HEK293 (cell line): ENCODE data around the gene NXPH4.

Source experiments
- CTCF ChIA-PET: fragments of 350-600 bp; formaldehyde crosslinking; extraction: SDS; loops from one replicate; lab custom pipeline; 2021; ENCODE audit warnings: antibody characterized with exemption; lab: Yijun Ruan, JAX
- POLR2A ChIA-PET: fragments of 300-600 bp; formaldehyde crosslinking; extraction: SDS; loops from one replicate; lab custom pipeline; 2020; ENCODE audit warnings: antibody characterized with exemption, inconsistent platforms; lab: Yijun Ruan, JAX
- H3K27ac ChIP-seq: fragments of 200-500 bp; sonication (Bioruptor generic); 2 replicates; pipeline ENCODE4 v1.5.1; 2014; ENCODE audit warnings: low read depth, low read length, control low read depth, inconsistent platforms; ENCODE audit errors: extremely low read depth
- H3K36me3 ChIP-seq, 2 experiments: fragments of 200-500 bp in 1 of 2; sonication (Bioruptor generic) in 1 of 2; 1 replicate in 1 of 2; 2 replicates in 1 of 2; pipeline ENCODE4 v1.5.1; 2014 to 2017; ENCODE audit warnings: inconsistent platforms in 2 of 2, low read length in 2 of 2; ENCODE audit not compliant: control insufficient read depth in 2 of 2, insufficient read depth in 1 of 2
- H3K4me1 ChIP-seq: fragments of 200-500 bp; sonication (Bioruptor generic); 2 replicates; pipeline ENCODE4 v1.5.1; 2014; ENCODE audit warnings: mild to moderate bottlenecking, low read length, inconsistent platforms; ENCODE audit not compliant: control insufficient read depth, insufficient read depth
- H3K4me3 ChIP-seq: 2 replicates; pipeline ENCODE4 v1.5.1; 2011; ENCODE audit warnings: low read depth, mild to moderate bottlenecking, control low read depth, low read length, moderate library complexity
- H3K9me3 ChIP-seq: fragments of 200-500 bp; sonication (Bioruptor generic); 2 replicates; pipeline ENCODE4 v1.5.1; 2014; ENCODE audit warnings: low read depth, low read length, inconsistent platforms; ENCODE audit not compliant: control insufficient read depth, insufficient read depth
- HOXC10 ChIP-seq: sonication (generic); formaldehyde crosslinking; IDR thresholded peaks from 2 replicates; pipeline ENCODE4 v1.8.1; 2023; ENCODE audit warnings: mild to moderate bottlenecking, missing genetic modification reagents
- KLF10 ChIP-seq: fragments of 450-650 bp; IDR thresholded peaks from 2 replicates; pipeline ENCODE4 v1.5.1; 2018; ENCODE audit warnings: missing biosample characterization, mild to moderate bottlenecking, missing genetic modification characterization
- MYNN ChIP-seq: fragments of 450-650 bp; formaldehyde crosslinking; IDR thresholded peaks from 2 replicates; pipeline ENCODE4 v1.5.1; 2016; ENCODE audit warnings: missing biosample characterization, missing genetic modification characterization, borderline replicate concordance
- TCF7L2 ChIP-seq: IDR thresholded peaks from 2 replicates; pipeline ENCODE4 v1.6.1; 2011; ENCODE audit warnings: low read depth, mild to moderate bottlenecking, inconsistent platforms, low read length, moderate library complexity, borderline replicate concordance
- WT1 ChIP-seq: fragments of 450-650 bp; formaldehyde crosslinking; IDR thresholded peaks from 2 replicates; pipeline ENCODE4 v1.5.1; 2016; ENCODE audit warnings: missing biosample characterization, missing genetic modification characterization
- ZNF239 ChIP-seq: fragments of 450-650 bp; formaldehyde crosslinking; IDR thresholded peaks from 2 replicates; pipeline ENCODE4 v1.5.1; 2016; ENCODE audit warnings: missing biosample characterization, missing genetic modification characterization
- ZNF366 ChIP-seq: fragments of 450-650 bp; formaldehyde crosslinking; conservative IDR thresholded peaks from 2 replicates; pipeline ENCODE4 v1.5.1; 2016; ENCODE audit warnings: missing biosample characterization, missing genetic modification characterization
- ZNF501 ChIP-seq: fragments of 450-650 bp; formaldehyde crosslinking; IDR thresholded peaks from 2 replicates; pipeline ENCODE4 v1.5.1; 2016; ENCODE audit warnings: missing biosample characterization, missing genetic modification characterization
- ZNF561 ChIP-seq: fragments of 450-650 bp; IDR thresholded peaks from 2 replicates; pipeline ENCODE4 v1.5.1; 2018; ENCODE audit warnings: missing biosample characterization, missing genetic modification characterization, borderline replicate concordance
- ZNF600 ChIP-seq: fragments of 450-650 bp; formaldehyde crosslinking; IDR thresholded peaks from 2 replicates; pipeline ENCODE4 v1.5.1; 2016; ENCODE audit warnings: missing biosample characterization, missing genetic modification characterization
- ZNF658 ChIP-seq: fragments of 450-650 bp; formaldehyde crosslinking; IDR thresholded peaks from 2 replicates; pipeline ENCODE4; 2016; ENCODE audit warnings: missing biosample characterization, missing genetic modification characterization
- ZNF660 ChIP-seq: fragments of 450-650 bp; IDR thresholded peaks from 2 replicates; pipeline ENCODE4 v1.5.1; 2018; ENCODE audit warnings: missing biosample characterization, mild to moderate bottlenecking, missing genetic modification characterization
- ZNF792 ChIP-seq: fragments of 450-650 bp; formaldehyde crosslinking; IDR thresholded peaks from 2 replicates; pipeline ENCODE4 v1.5.1; 2016; ENCODE audit warnings: missing biosample characterization, missing genetic modification characterization
- TF ChIP-seq, protein P1 (sequence below): fragments of 450-650 bp; formaldehyde crosslinking; IDR thresholded peaks from 2 replicates; pipeline ENCODE4 v1.5.1; 2017; ENCODE audit warnings: missing biosample characterization, missing genetic modification characterization
- TF ChIP-seq, protein P2 (sequence below): fragments of 450-650 bp; formaldehyde crosslinking; IDR thresholded peaks from 2 replicates; pipeline ENCODE4 v1.5.1; 2016; ENCODE audit warnings: missing biosample characterization, missing genetic modification characterization
- TF ChIP-seq, protein P3 (sequence below): fragments of 450-650 bp; formaldehyde crosslinking; IDR thresholded peaks from 2 replicates; pipeline ENCODE4 v1.5.1; 2017; ENCODE audit warnings: missing biosample characterization, missing genetic modification characterization
- TF ChIP-seq, protein P4 (sequence below): fragments of 450-650 bp; formaldehyde crosslinking; IDR thresholded peaks from 2 replicates; pipeline ENCODE4 v1.5.1; 2017; ENCODE audit warnings: missing biosample characterization, missing genetic modification characterization
- TF ChIP-seq, protein P5 (sequence below): fragments of 450-650 bp; formaldehyde crosslinking; IDR thresholded peaks from 2 replicates; pipeline ENCODE4 v1.5.1; 2016; ENCODE audit warnings: missing biosample characterization, missing genetic modification characterization, borderline replicate concordance

The NXPH4 gene

DNA sequence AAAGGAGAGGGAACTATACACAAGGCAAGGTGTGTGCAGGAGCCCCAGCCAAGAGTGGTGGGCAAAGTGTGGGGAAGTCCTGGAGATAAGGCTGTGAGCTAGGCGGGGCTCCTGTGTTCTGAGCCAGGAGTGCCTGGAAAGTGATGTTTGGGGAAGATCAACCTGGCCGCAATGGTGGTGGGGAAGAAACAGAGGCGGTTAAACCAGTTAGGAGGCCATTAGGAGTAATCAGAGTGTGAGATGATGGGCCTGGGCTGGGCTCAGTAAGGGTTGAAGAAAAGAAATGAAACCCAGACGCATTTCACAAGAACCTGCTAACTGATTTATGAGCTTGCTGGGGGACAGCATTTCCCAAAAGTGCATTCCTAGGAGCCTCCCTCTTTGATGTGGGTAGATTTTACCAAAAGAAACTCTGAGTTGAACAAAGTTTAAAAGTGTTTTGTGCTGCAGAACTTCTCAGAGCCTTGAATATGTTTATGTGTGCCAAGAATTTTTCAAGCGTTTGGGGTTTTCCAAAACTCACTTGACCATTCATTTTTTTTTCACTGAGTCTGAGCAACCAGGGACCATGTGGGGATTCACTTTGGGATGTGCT, 34.9 kb upstream of the NXPH4 start:
- H3K9me3 ChIP-seq: no peaks in the 10 kb centered on the region
- TF ChIP-seq ZNF658 (tag by site-specific recombination) (no peak), ZNF239 (tag by site-specific recombination) (peak; percentile 80; the same call in 1 of the 2 replicates)
- H3K27ac ChIP-seq: no peak overlapping the region
- POLR2A ChIA-PET: interaction anchor here (2.5 kb wide), 1 partner anchor 54 kb away, joined by 8 read pairs; the partner anchor contains the start of gene LRP1
- H3K36me3 ChIP-seq: peaks cover 0 to 83% of the 10 kb centered on the region in 2 experiments; a peak in 1 of 3 replicates
- CTCF ChIA-PET: interaction anchor here (0.6 to 10.4 kb wide), 14 partner anchors 9 to 119 kb away, joined by 3 to 141 read pairs (median 5); partner anchors contain the start of gene LRP1
- no peak overlapping the region for H3K4me3 ChIP-seq
- H3K4me1 ChIP-seq: no peaks in the 10 kb centered on the region

DNA sequence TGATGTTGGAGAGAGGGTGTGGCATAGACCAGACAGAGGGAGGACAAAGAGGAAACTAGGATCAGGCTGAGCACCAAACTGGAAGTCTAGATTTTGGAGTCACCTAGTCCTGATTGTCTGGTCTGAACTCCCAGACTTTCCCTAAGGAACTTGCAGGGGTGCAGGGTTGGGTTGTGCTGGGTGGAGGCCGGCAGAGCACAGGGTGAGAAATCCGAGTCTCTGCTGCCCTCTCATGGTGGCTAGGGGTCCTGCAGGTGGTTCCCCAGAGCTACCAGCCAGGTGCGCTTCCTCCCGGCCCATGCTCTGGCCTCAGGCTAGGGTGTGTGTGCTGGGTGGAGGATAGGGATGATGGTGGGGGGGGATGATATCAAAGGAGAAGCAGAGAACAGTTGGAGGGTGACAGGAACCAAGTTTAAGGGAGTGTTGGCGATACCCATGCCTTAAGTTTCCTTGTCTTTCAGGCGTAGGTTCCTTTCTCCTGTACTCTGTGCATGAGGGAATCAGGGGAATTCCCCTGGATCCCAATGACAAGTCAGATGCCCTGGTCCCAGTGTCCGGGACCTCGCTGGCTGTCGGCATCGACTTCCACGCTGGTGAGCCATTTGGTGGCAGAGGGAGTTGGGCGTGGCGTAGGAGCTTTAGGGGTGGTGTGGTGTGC, 33.5 kb upstream of the NXPH4 start:
- H3K36me3 ChIP-seq: peaks cover 0 to 85% of the 10 kb centered on the region in 2 experiments; a peak in 1 of 3 replicates
- H3K4me3 ChIP-seq: no peak overlapping the region
- CTCF ChIA-PET: interaction anchor here (0.6 to 10.4 kb wide), 18 partner anchors 11 to 585 kb away, joined by 3 to 141 read pairs (median 4); partner anchors contain the start of genes INHBE, LRP1, NEMP1 and SHMT2
- H3K27ac ChIP-seq: no peak overlapping the region
- POLR2A ChIA-PET: interaction anchor here (1.4 to 2.5 kb wide), 2 partner anchors 55 to 71 kb away, joined by 3 to 8 read pairs; partner anchors contain the start of gene LRP1
- H3K9me3 ChIP-seq: no peaks in the 10 kb centered on the region
- H3K4me1 ChIP-seq: no peaks in the 10 kb centered on the region
- TF ChIP-seq WT1 (tag by site-specific recombination): no peak
- no peak for TF ChIP-seq ZNF792
- TF ChIP-seq ZNF501 (tag by site-specific recombination): no peak
- no peak; the same call in 1 of the 2 replicates for TF ChIP-seq ZNF660 (tag by site-specific recombination)
- TF ChIP-seq, protein P1, sequence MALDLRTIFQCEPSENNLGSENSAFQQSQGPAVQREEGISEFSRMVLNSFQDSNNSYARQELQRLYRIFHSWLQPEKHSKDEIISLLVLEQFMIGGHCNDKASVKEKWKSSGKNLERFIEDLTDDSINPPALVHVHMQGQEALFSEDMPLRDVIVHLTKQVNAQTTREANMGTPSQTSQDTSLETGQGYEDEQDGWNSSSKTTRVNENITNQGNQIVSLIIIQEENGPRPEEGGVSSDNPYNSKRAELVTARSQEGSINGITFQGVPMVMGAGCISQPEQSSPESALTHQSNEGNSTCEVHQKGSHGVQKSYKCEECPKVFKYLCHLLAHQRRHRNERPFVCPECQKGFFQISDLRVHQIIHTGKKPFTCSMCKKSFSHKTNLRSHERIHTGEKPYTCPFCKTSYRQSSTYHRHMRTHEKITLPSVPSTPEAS (tag by site-specific recombination): no peak
- TF ChIP-seq ZNF366 (tag by site-specific recombination): 0 out of 2 replicates have a peak, but pooled peaks have one; percentile 20
- TF ChIP-seq, protein P2, sequence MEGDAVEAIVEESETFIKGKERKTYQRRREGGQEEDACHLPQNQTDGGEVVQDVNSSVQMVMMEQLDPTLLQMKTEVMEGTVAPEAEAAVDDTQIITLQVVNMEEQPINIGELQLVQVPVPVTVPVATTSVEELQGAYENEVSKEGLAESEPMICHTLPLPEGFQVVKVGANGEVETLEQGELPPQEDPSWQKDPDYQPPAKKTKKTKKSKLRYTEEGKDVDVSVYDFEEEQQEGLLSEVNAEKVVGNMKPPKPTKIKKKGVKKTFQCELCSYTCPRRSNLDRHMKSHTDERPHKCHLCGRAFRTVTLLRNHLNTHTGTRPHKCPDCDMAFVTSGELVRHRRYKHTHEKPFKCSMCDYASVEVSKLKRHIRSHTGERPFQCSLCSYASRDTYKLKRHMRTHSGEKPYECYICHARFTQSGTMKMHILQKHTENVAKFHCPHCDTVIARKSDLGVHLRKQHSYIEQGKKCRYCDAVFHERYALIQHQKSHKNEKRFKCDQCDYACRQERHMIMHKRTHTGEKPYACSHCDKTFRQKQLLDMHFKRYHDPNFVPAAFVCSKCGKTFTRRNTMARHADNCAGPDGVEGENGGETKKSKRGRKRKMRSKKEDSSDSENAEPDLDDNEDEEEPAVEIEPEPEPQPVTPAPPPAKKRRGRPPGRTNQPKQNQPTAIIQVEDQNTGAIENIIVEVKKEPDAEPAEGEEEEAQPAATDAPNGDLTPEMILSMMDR (tag by site-specific recombination): peak; percentile 91
- TF ChIP-seq TCF7L2: no peak
- no peak for TF ChIP-seq ZNF561 (tag by site-specific recombination)
- TF ChIP-seq MYNN (tag by site-specific recombination): no peak
- TF ChIP-seq, protein P3, sequence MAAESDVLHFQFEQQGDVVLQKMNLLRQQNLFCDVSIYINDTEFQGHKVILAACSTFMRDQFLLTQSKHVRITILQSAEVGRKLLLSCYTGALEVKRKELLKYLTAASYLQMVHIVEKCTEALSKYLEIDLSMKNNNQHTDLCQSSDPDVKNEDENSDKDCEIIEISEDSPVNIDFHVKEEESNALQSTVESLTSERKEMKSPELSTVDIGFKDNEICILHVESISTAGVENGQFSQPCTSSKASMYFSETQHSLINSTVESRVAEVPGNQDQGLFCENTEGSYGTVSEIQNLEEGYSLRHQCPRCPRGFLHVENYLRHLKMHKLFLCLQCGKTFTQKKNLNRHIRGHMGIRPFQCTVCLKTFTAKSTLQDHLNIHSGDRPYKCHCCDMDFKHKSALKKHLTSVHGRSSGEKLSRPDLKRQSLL (tag by site-specific recombination): no peak
- TF ChIP-seq, protein P4, sequence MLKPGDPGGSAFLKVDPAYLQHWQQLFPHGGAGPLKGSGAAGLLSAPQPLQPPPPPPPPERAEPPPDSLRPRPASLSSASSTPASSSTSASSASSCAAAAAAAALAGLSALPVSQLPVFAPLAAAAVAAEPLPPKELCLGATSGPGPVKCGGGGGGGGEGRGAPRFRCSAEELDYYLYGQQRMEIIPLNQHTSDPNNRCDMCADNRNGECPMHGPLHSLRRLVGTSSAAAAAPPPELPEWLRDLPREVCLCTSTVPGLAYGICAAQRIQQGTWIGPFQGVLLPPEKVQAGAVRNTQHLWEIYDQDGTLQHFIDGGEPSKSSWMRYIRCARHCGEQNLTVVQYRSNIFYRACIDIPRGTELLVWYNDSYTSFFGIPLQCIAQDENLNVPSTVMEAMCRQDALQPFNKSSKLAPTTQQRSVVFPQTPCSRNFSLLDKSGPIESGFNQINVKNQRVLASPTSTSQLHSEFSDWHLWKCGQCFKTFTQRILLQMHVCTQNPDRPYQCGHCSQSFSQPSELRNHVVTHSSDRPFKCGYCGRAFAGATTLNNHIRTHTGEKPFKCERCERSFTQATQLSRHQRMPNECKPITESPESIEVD (tag by site-specific recombination): no peak
- peak; percentile 96 for TF ChIP-seq ZNF600 (tag by site-specific recombination)
- TF ChIP-seq, protein P5, sequence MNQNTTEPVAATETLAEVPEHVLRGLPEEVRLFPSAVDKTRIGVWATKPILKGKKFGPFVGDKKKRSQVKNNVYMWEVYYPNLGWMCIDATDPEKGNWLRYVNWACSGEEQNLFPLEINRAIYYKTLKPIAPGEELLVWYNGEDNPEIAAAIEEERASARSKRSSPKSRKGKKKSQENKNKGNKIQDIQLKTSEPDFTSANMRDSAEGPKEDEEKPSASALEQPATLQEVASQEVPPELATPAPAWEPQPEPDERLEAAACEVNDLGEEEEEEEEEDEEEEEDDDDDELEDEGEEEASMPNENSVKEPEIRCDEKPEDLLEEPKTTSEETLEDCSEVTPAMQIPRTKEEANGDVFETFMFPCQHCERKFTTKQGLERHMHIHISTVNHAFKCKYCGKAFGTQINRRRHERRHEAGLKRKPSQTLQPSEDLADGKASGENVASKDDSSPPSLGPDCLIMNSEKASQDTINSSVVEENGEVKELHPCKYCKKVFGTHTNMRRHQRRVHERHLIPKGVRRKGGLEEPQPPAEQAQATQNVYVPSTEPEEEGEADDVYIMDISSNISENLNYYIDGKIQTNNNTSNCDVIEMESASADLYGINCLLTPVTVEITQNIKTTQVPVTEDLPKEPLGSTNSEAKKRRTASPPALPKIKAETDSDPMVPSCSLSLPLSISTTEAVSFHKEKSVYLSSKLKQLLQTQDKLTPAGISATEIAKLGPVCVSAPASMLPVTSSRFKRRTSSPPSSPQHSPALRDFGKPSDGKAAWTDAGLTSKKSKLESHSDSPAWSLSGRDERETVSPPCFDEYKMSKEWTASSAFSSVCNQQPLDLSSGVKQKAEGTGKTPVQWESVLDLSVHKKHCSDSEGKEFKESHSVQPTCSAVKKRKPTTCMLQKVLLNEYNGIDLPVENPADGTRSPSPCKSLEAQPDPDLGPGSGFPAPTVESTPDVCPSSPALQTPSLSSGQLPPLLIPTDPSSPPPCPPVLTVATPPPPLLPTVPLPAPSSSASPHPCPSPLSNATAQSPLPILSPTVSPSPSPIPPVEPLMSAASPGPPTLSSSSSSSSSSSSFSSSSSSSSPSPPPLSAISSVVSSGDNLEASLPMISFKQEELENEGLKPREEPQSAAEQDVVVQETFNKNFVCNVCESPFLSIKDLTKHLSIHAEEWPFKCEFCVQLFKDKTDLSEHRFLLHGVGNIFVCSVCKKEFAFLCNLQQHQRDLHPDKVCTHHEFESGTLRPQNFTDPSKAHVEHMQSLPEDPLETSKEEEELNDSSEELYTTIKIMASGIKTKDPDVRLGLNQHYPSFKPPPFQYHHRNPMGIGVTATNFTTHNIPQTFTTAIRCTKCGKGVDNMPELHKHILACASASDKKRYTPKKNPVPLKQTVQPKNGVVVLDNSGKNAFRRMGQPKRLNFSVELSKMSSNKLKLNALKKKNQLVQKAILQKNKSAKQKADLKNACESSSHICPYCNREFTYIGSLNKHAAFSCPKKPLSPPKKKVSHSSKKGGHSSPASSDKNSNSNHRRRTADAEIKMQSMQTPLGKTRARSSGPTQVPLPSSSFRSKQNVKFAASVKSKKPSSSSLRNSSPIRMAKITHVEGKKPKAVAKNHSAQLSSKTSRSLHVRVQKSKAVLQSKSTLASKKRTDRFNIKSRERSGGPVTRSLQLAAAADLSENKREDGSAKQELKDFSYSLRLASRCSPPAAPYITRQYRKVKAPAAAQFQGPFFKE (tag by site-specific recombination): no peak
- TF ChIP-seq HOXC10 (CRISPR knock-in tag): no peak
- no peak for TF ChIP-seq KLF10 (tag by site-specific recombination)
